ENCODE data around the gene UGT1A5.

DNA sequence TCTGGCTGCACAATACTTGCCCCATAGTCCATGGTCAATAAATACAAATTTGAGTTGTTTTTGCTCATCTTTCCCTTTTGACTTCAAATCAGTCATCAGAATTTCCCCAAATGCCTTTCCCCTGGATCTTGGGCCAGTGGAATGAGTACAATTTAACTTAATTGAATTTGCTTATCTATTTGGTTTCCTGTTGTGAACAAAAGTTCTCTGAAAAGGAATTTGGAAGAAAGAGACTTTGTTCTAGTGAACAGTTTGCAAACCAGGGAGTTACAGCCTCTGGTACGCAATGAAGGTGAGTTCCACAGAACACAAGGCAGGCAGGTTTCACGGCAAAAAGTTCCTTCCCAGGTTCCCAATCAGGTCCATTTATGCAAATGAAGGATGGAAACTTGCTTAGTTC lies 46.1 kb downstream of the UGT1A5 start:
- TF ChIP-seq, protein P1, sequence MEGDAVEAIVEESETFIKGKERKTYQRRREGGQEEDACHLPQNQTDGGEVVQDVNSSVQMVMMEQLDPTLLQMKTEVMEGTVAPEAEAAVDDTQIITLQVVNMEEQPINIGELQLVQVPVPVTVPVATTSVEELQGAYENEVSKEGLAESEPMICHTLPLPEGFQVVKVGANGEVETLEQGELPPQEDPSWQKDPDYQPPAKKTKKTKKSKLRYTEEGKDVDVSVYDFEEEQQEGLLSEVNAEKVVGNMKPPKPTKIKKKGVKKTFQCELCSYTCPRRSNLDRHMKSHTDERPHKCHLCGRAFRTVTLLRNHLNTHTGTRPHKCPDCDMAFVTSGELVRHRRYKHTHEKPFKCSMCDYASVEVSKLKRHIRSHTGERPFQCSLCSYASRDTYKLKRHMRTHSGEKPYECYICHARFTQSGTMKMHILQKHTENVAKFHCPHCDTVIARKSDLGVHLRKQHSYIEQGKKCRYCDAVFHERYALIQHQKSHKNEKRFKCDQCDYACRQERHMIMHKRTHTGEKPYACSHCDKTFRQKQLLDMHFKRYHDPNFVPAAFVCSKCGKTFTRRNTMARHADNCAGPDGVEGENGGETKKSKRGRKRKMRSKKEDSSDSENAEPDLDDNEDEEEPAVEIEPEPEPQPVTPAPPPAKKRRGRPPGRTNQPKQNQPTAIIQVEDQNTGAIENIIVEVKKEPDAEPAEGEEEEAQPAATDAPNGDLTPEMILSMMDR (IDR thresholded peaks at IDR 0.05), result no peak
- no peak for TF ChIP-seq EZH2 (IDR thresholded peaks at IDR 0.05)
- TF ChIP-seq EZH2phosphoT487 (IDR thresholded peaks at IDR 0.05), result no peak

All from neural progenitor cell (in vitro differentiated cells).